Neural cell (in vitro differentiated cells): Measurements from ENCODE around the gene GNAS-AS1. TPM values are rescaled to one million over a fixed set of nuclear protein-coding genes. Genes with fewer than 3 reads are reported as not detected.
"Not testable (repeated sequence)": the region's sequence is repeated elsewhere in the genome, so short reads cannot be mapped to it uniquely, and the experiment has no call there.

ENCODE experiments used
- H2AFZ ChIP-seq: fragments of 200-600, 300-800 bp; sonication (generic), shearing (Covaris generic); 2 replicates; pipeline ENCODE4 v1.6.0; 2014; ENCODE audit warnings: low read depth, mild to moderate bottlenecking, antibody characterized with exemption, low read length, moderate library complexity
- H3F3A ChIP-seq: fragments of 200-600 bp; shearing (Covaris generic); 2 replicates; pipeline ENCODE4 v1.6.1; 2016; ENCODE audit warnings: mild to moderate bottlenecking, moderate library complexity, mixed read lengths, antibody characterized with exemption, low read length; ENCODE audit not compliant: insufficient read depth, poor library complexity, severe bottlenecking
- H3K27ac ChIP-seq: fragments of 200-600, 300-800 bp; sonication (generic), shearing (Covaris generic); 2 replicates; pipeline ENCODE4 v1.5.1; 2014; ENCODE audit warnings: mild to moderate bottlenecking, low read length, moderate library complexity
- H3K27me3 ChIP-seq: fragments of 300-800, 200-600 bp; sonication (generic), shearing (Covaris generic); 2 replicates; pipeline ENCODE4 v1.6.0; 2014; ENCODE audit warnings: mild to moderate bottlenecking, low read depth, low read length, moderate library complexity; ENCODE audit not compliant: insufficient read depth
- H3K36me3 ChIP-seq: fragments of 300-800, 200-600 bp; sonication (generic), shearing (Covaris generic); 2 replicates; pipeline ENCODE4 v1.5.1; 2014; ENCODE audit warnings: mild to moderate bottlenecking, antibody characterized with exemption, low read length, moderate library complexity; ENCODE audit not compliant: insufficient read depth
- H3K4me2 ChIP-seq: fragments of 300-800, 200-600 bp; sonication (generic), shearing (Covaris generic); 2 replicates; pipeline ENCODE4 v1.6.0; 2014; ENCODE audit warnings: mild to moderate bottlenecking, low read length
- H3K4me3 ChIP-seq: fragments of 300-800, 200-600 bp; sonication (generic), shearing (Covaris generic); 2 replicates; pipeline ENCODE4 v1.5.1; 2014; ENCODE audit warnings: mild to moderate bottlenecking, low read length, moderate library complexity
- H3K79me2 ChIP-seq: fragments of 200-600 bp; shearing (Covaris generic); replicated peaks from 2 replicates; pipeline ENCODE4 v1.6.0; 2014; ENCODE audit warnings: mild to moderate bottlenecking, low read length, moderate library complexity; ENCODE audit not compliant: insufficient read depth
- H3K9ac ChIP-seq: fragments of 300-800, 200-600 bp; sonication (generic), shearing (Covaris generic); 2 replicates; pipeline ENCODE4 v1.6.1; 2016; ENCODE audit warnings: mild to moderate bottlenecking, low read length, mixed read lengths
- H3K9me2 ChIP-seq: fragments of 200-600 bp; shearing (Covaris generic); 2 replicates; pipeline ENCODE4 v1.6.1; 2016; ENCODE audit warnings: mild to moderate bottlenecking, low read length, mixed read lengths; ENCODE audit not compliant: insufficient read depth
- H3K9me3 ChIP-seq: fragments of 200-600, 300-800 bp; sonication (generic), shearing (Covaris generic); 2 replicates; pipeline ENCODE4 v1.6.1; 2016; ENCODE audit warnings: mild to moderate bottlenecking, mixed run types, low read length, moderate library complexity, mixed read lengths
- H4K20me1 ChIP-seq: fragments of 200-600 bp; shearing (Covaris generic); 2 replicates; pipeline ENCODE4 v1.6.1; 2016; ENCODE audit warnings: mild to moderate bottlenecking, mixed run types; ENCODE audit not compliant: insufficient read depth
- CTCF ChIP-seq: fragments of 450-650 bp; IDR thresholded peaks from 2 replicates; pipeline ENCODE4 v1.5.1; 2014; ENCODE audit warnings: antibody characterized with exemption, mild to moderate bottlenecking, moderate library complexity; ENCODE audit not compliant: poor library complexity, severe bottlenecking
- EP300 ChIP-seq: fragments of 450-650 bp; conservative IDR thresholded peaks from 2 replicates; pipeline ENCODE4 v1.6.1; 2014; ENCODE audit warnings: antibody characterized with exemption, mild to moderate bottlenecking, moderate library complexity; ENCODE audit not compliant: poor library complexity, severe bottlenecking
- EZH2 ChIP-seq: fragments of 200-600, 300-800 bp; shearing (Covaris generic), sonication (generic); IDR thresholded peaks from 2 replicates; pipeline ENCODE4 v1.6.1; 2014; ENCODE audit warnings: antibody characterized with exemption, low read length, borderline replicate concordance, mild to moderate bottlenecking; ENCODE audit not compliant: insufficient read depth, poor library complexity, severe bottlenecking
- MXI1 ChIP-seq: fragments of 450-650 bp; conservative IDR thresholded peaks from 2 replicates; pipeline ENCODE4 v1.6.1; 2014; ENCODE audit warnings: antibody characterized with exemption, mild to moderate bottlenecking; ENCODE audit not compliant: poor library complexity, severe bottlenecking
- POLR2AphosphoS5 ChIP-seq: IDR thresholded peaks from 2 replicates; pipeline ENCODE4 v1.6.1; 2012
- RAD21 ChIP-seq: fragments of 450-650 bp; conservative IDR thresholded peaks from 2 replicates; pipeline ENCODE4 v1.6.1; 2014; ENCODE audit warnings: antibody characterized with exemption, mild to moderate bottlenecking, moderate library complexity
- REST ChIP-seq: IDR thresholded peaks from 2 replicates; pipeline ENCODE4 v1.6.1; 2012; ENCODE audit warnings: borderline replicate concordance
- SMC3 ChIP-seq: fragments of 450-650 bp; conservative IDR thresholded peaks from 2 replicates; pipeline ENCODE4 v1.6.1; 2014; ENCODE audit warnings: antibody characterized with exemption, mild to moderate bottlenecking, moderate library complexity; ENCODE audit not compliant: poor library complexity
- TAF1 ChIP-seq: IDR thresholded peaks from 2 replicates; pipeline ENCODE4 v1.6.1; 2012; ENCODE audit warnings: low read depth
- polyA plus RNA-seq: library from polyadenylated mRNA; depleted of rRNA; stranded (reverse); fragments of >200 nt; gene quantifications from 2 replicates; pipeline ENCODE4 v1.2.3, GENCODE V29; 2014

GNAS-AS1 gene
- polyA plus RNA-seq, 1 donor from 2014 or later, result not detected

GRCh38 chr20:58829531-58829941, 21.2 kb downstream of the GNAS-AS1 start:
- Histone ChIP-seq H3K79me2 (no peaks in the 10 kb centered on the region), H3K36me3 (no peaks in the 10 kb centered on the region), H4K20me1 (no peaks in the 10 kb centered on the region)

DNA sequence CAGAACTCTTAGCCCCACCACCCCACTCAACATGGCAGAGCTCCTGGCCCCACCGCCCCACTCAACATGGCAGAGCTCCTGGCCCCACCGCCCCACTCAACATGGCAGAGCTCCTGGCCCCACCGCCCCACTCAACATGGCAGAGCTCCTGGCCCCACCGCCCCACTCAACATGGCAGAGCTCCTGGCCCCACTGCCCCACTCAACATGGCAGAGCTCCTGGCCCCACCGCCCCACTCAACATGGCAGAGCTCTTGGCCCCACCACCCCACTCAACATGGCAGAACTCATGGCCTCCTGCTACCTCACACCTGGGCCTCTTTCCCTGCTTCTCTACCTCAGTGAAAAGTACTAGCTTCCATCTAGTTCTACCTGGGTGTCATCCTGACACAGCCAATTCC, 21.9 kb downstream of the GNAS-AS1 start:
- H3K9ac ChIP-seq, H3K27me3 ChIP-seq, H3K9me2 ChIP-seq, H4K20me1 ChIP-seq, H3K4me3 ChIP-seq, H3K9me3 ChIP-seq, H3F3A ChIP-seq, H2AFZ ChIP-seq, H3K79me2 ChIP-seq, H3K36me3 ChIP-seq, H3K4me2 ChIP-seq, H3K27ac ChIP-seq: not testable (repeated sequence)

More at GRCh38 chr20:58829531-58829941, 21.2 kb downstream of the GNAS-AS1 start:
- no peak overlapping the region for H3K4me2 ChIP-seq
- H3K27me3 ChIP-seq, result no peaks in the 10 kb centered on the region
- H3K9me2 ChIP-seq, result no peaks in the 10 kb centered on the region
- TF ChIP-seq REST (no peak), MXI1 (no peak), SMC3 (no peak), CTCF (no peak), EP300 (no peak), RAD21 (no peak), POLR2AphosphoS5 (no peak), TAF1 (no peak), EZH2 (no peak)
- no peak overlapping the region for H3K27ac ChIP-seq
- no peak overlapping the region for H2AFZ ChIP-seq
- no peak overlapping the region for H3K4me3 ChIP-seq
- H3K9me3 ChIP-seq, result no peaks in the 10 kb centered on the region
- no peak overlapping the region for H3K9ac ChIP-seq
- H3F3A ChIP-seq, result no peaks in the 10 kb centered on the region

GRCh38 chr20:58828136-58828535, 22.6 kb downstream of the GNAS-AS1 start:
- no peaks in the 10 kb centered on the region for H3K9me3 ChIP-seq
- H3K4me2 ChIP-seq, result no peak overlapping the region
- no peak for TF ChIP-seq CTCF
- TF ChIP-seq EP300, result no peak
- no peak for TF ChIP-seq EZH2
- no peak for TF ChIP-seq SMC3
- TF ChIP-seq RAD21, result no peak
- no peak for TF ChIP-seq POLR2AphosphoS5
- TF ChIP-seq REST, result no peak
- TF ChIP-seq MXI1, result no peak
- no peak for TF ChIP-seq TAF1
- no peak overlapping the region for H3K9ac ChIP-seq
- no peaks in the 10 kb centered on the region for H3K36me3 ChIP-seq
- no peak overlapping the region for H2AFZ ChIP-seq
- H3K9me2 ChIP-seq, result no peaks in the 10 kb centered on the region
- H3K4me3 ChIP-seq, result no peak overlapping the region
- H3K27me3 ChIP-seq, result no peaks in the 10 kb centered on the region
- H4K20me1 ChIP-seq, result no peaks in the 10 kb centered on the region
- H3F3A ChIP-seq, result no peaks in the 10 kb centered on the region
- H3K27ac ChIP-seq, result no peak overlapping the region
- no peaks in the 10 kb centered on the region for H3K79me2 ChIP-seq
